CD14-positive monocyte (primary cell): ENCODE results near the gene MAP2K1. TPM values are rescaled to one million over a fixed set of nuclear protein-coding genes. Genes with fewer than 3 reads are reported as not detected.
A peak's percentile ranks its signal among the peaks of the same experiment; 100 is the strongest.

Source experiments
- DNase-seq, 3 donors: peaks; one replicate each; pipeline ENCODE4 v3.0.0-alpha.2; 2011 to 2022
- H2AFZ ChIP-seq: 2 replicates; pipeline ENCODE4 v1.6.0; 2012; ENCODE audit warnings: mild to moderate bottlenecking, low read depth, low read length, inconsistent platforms; ENCODE audit not compliant: insufficient read depth, poor library complexity, severe bottlenecking
- H3K27ac ChIP-seq, 2 donors: 1 replicate in 1 of 2; 2 replicates in 1 of 2; pipeline ENCODE4 v1.5.1; 2012 to 2013; ENCODE audit warnings: low read length in 2 of 2, control low read depth in 1 of 2, inconsistent platforms in 1 of 2, low read depth in 1 of 2, mild to moderate bottlenecking in 1 of 2
- H3K27me3 ChIP-seq, 2 donors: one replicate each; pipeline versions ENCODE4 v1.6.0 to v1.6.1; 2011 to 2013; ENCODE audit warnings: low read length in 2 of 2; ENCODE audit not compliant: control insufficient read depth in 2 of 2, insufficient read depth in 2 of 2
- H3K36me3 ChIP-seq, 2 donors: replicated peaks in 1 of 2; 1 replicate in 1 of 2; 2 replicates in 1 of 2; pipeline versions ENCODE4 v1.5.1 to v1.6.1; 2012 to 2013; ENCODE audit warnings: low read length in 2 of 2, control low read depth in 1 of 2, inconsistent platforms in 1 of 2, mild to moderate bottlenecking in 1 of 2; ENCODE audit not compliant: insufficient read depth in 2 of 2, control insufficient read depth in 1 of 2
- H3K4me1 ChIP-seq, 2 donors: 1 replicate in 1 of 2; 2 replicates in 1 of 2; pipeline versions ENCODE4 v1.5.1 to v1.6.1; 2012 to 2013; ENCODE audit warnings: low read length in 2 of 2, control low read depth in 1 of 2, inconsistent platforms in 1 of 2, mild to moderate bottlenecking in 1 of 2, moderate library complexity in 1 of 2; ENCODE audit not compliant: insufficient read depth in 2 of 2, control insufficient read depth in 1 of 2
- H3K4me2 ChIP-seq: replicated peaks from 2 replicates; pipeline ENCODE3; 2012; ENCODE audit warnings: low read length, moderate library complexity, mild to moderate bottlenecking; ENCODE audit not compliant: poor library complexity, severe bottlenecking; ENCODE audit errors: extremely low read depth
- H3K4me3 ChIP-seq, 3 experiments: fragments of 200-600 bp in 1 of 3; sonication (generic) in 1 of 3; replicated peaks in 1 of 3; 1 replicate in 2 of 3; 2 replicates in 1 of 3; pipeline ENCODE4 v1.5.1; 2011 to 2013; ENCODE audit warnings: low read length in 3 of 3, mild to moderate bottlenecking in 3 of 3, control low read depth in 2 of 3, low read depth in 2 of 3, inconsistent platforms in 1 of 3, moderate library complexity in 1 of 3
- H3K79me2 ChIP-seq: 2 replicates; pipeline ENCODE4 v1.6.0; 2012; ENCODE audit warnings: mild to moderate bottlenecking, control low read depth, inconsistent platforms, low read length, moderate library complexity; ENCODE audit not compliant: insufficient read depth
- H3K9ac ChIP-seq: 2 replicates; pipeline ENCODE4 v1.6.0; 2017; ENCODE audit warnings: low read length, mild to moderate bottlenecking; ENCODE audit not compliant: insufficient read depth, poor library complexity, severe bottlenecking
- H3K9me3 ChIP-seq, 2 donors: replicated peaks in 1 of 2; 1 replicate in 1 of 2; 2 replicates in 1 of 2; pipeline versions ENCODE4 v1.5.1 to v1.6.1; 2012 to 2013; ENCODE audit warnings: low read length in 2 of 2, control low read depth in 1 of 2; ENCODE audit not compliant: control insufficient read depth in 1 of 2, insufficient read depth in 1 of 2
- H4K20me1 ChIP-seq: 2 replicates; pipeline ENCODE4 v1.6.0; 2012; ENCODE audit warnings: mild to moderate bottlenecking, low read length, control low read depth, moderate library complexity; ENCODE audit not compliant: insufficient read depth
- H3K27ac Mint-ChIP-seq, 7 donors: one replicate each; pipeline ENCODE4 v1.8.0; 2020; ENCODE audit warnings: mild to moderate bottlenecking in 7 of 7, mixed read lengths in 7 of 7, moderate library complexity in 6 of 7, inconsistent platforms in 2 of 7
- H3K27me3 Mint-ChIP-seq, 3 donors: one replicate each; pipeline ENCODE4 v1.8.0; 2021 to 2022; ENCODE audit warnings: low read depth in 3 of 3, mild to moderate bottlenecking in 3 of 3, mixed read lengths in 3 of 3, moderate library complexity in 3 of 3, inconsistent platforms in 1 of 3
- H3K36me3 Mint-ChIP-seq, 2 donors: one replicate each; pipeline ENCODE4 v1.8.0; 2020; ENCODE audit warnings: mixed read lengths in 2 of 2, inconsistent platforms in 1 of 2, mild to moderate bottlenecking in 1 of 2
- H3K4me1 Mint-ChIP-seq: one replicate; pipeline ENCODE4 v1.8.0; 2020; ENCODE audit warnings: mild to moderate bottlenecking, mixed read lengths
- H3K4me3 Mint-ChIP-seq, 2 donors: one replicate each; pipeline ENCODE4 v1.8.0; 2020; ENCODE audit warnings: mild to moderate bottlenecking in 2 of 2, mixed read lengths in 2 of 2, moderate library complexity in 1 of 2
- H3K9me3 Mint-ChIP-seq, 7 donors: one replicate each; pipeline ENCODE4 v1.8.0; 2020 to 2022; ENCODE audit warnings: mixed read lengths in 7 of 7, mild to moderate bottlenecking in 6 of 7, moderate library complexity in 6 of 7, inconsistent platforms in 2 of 7
- CTCF ChIP-seq: fragments of 200-600 bp; IDR thresholded peaks from one replicate; pipeline ENCODE4 v1.8.0; 2022; ENCODE audit warnings: antibody characterized with exemption, mild to moderate bottlenecking
- WGBS: methylation state at CpG from one replicate; pipeline ENCODE4 v1.1.5; 2013; ENCODE audit warnings: missing lambda C conversion rate; ENCODE audit not compliant: insufficient coverage; 5-methylcytosine and 5-hydroxymethylcytosine counted together
- intact Hi-C, 2 donors: fragments of 100-400 bp; cut with micrococcal nuclease; formaldehyde crosslinking; loops; one replicate each; pipeline versions ENCODE4 v1.15.0 to v1.15.1; 2023
- polyA plus RNA-seq, 3 donors: library from polyadenylated mRNA; depleted of rRNA in 1 of 3; unstranded in 2 of 3; stranded (reverse) in 1 of 3; fragments of 300-500 nt in 2 of 3; fragments of >200 nt in 1 of 3; fragmentation: Illumina TruSeq in 2 of 3; gene quantifications; 1 replicate in 2 of 3; 2 replicates in 1 of 3; pipeline ENCODE4 v1.2.3, GENCODE V29; 2012 to 2021

MAP2K1 gene
- polyA plus RNA-seq, 3 donors: 41.3 to 71.1 (median 64.5) TPM

GRCh38 chr15:66388576-66388975 lies 1.9 kb downstream of the MAP2K1 start:
- intact Hi-C loops: loop anchor here in 1 of 2 donors (5.0 to 10.0 kb wide), 2 partner anchors 114 to 316 kb away; partner anchors contain the start of genes RPL4 and SMAD6

More at GRCh38 chr15:66388576-66388975, 1.9 kb downstream of the MAP2K1 start:
- peaks cover 64 to 70% of the 10 kb centered on the region in 2 donors for H3K4me1 ChIP-seq
- no peaks in the 10 kb centered on the region for H3K9me3 ChIP-seq
- H3K4me1 Mint-ChIP-seq: peaks cover 68% of the 10 kb centered on the region
- H3K27me3 Mint-ChIP-seq: no peaks in the 10 kb centered on the region
- H3K79me2 ChIP-seq: peaks cover 66% of the 10 kb centered on the region
- WGBS: no CpG with 5 or more reads among the region's 5 CpGs
- no peak for DNase-seq
- peaks cover 0 to 2% (median 0%) of the 10 kb centered on the region in 7 donors for H3K9me3 Mint-ChIP-seq
- TF ChIP-seq CTCF: no peak
- no peaks in the 10 kb centered on the region for H3K36me3 ChIP-seq
- peaks cover 15 to 21% of the 10 kb centered on the region in 2 donors for H3K36me3 Mint-ChIP-seq
- peak overlapping the region in 1 of 3 experiments; percentile 93 for H3K4me3 ChIP-seq
- no peak overlapping the region for H3K27ac ChIP-seq
- peak overlapping the region; percentile 89 to 94 for H3K4me3 Mint-ChIP-seq
- H3K4me2 ChIP-seq: peak overlapping the region; percentile 88
- no peak overlapping the region for H2AFZ ChIP-seq
- H3K9ac ChIP-seq: no peak overlapping the region
- H4K20me1 ChIP-seq: peaks cover 64% of the 10 kb centered on the region
- H3K27ac Mint-ChIP-seq: peak overlapping the region in 1 of 7 donors; percentile 40
- H3K27me3 ChIP-seq: no peaks in the 10 kb centered on the region
